NB4 (cell line): Measurements from ENCODE around the gene BMP5.

Experiments used
- DNase-seq: peaks from one replicate; pipeline ENCODE4 v3.0.0; 2010; ENCODE audit warnings: low read depth
- H3K4me3 ChIP-seq: one replicate; pipeline ENCODE4 v1.5.1; 2011; ENCODE audit warnings: mild to moderate bottlenecking, low read depth, low read length, moderate library complexity
- CTCF ChIP-seq: IDR thresholded peaks from one replicate; pipeline ENCODE4 v1.5.1; 2012; ENCODE audit warnings: low read depth, low read length
- MAX ChIP-seq: IDR thresholded peaks from 2 replicates; pipeline ENCODE4 v1.6.1; 2011; ENCODE audit warnings: low read depth, low read length
- MYC ChIP-seq: IDR thresholded peaks from 2 replicates; pipeline ENCODE4 v1.6.1; 2011; ENCODE audit warnings: low read depth, low read length
- POLR2A ChIP-seq: IDR thresholded peaks from 2 replicates; pipeline ENCODE4 v1.6.1; 2011; ENCODE audit warnings: mild to moderate bottlenecking; ENCODE audit not compliant: insufficient read length; ENCODE audit errors: extremely low read depth

Gene BMP5

GRCh38 chr6:55836481-55836880 is 38.9 kb downstream of the BMP5 start:
- H3K4me3 ChIP-seq: no peak overlapping the region
- no peak for DNase-seq
- TF ChIP-seq MYC: no peak
- TF ChIP-seq POLR2A: no peak
- no peak for TF ChIP-seq CTCF
- no peak for TF ChIP-seq MAX

- DNase-seq: no peak
- TF ChIP-seq MAX: no peak
- no peak for TF ChIP-seq POLR2A
- TF ChIP-seq CTCF: no peak
- no peak for TF ChIP-seq MYC
- no peak overlapping the region for H3K4me3 ChIP-seq
These were observed 40.2 kb downstream of the BMP5 start for GRCh38 chr6:55835220-55835619.

- DNase-seq: no peak
- TF ChIP-seq CTCF (no peak), MAX (no peak)
- H3K4me3 ChIP-seq: no peak overlapping the region
These were observed 42.1 kb downstream of the BMP5 start for GRCh38 chr6:55833284-55833683.

GRCh38 chr6:55827818-55828522 is 47.4 kb downstream of the BMP5 start:
- DNase-seq: no peak
- TF ChIP-seq CTCF (no peak), POLR2A (no peak), MAX (no peak), MYC (no peak)

GRCh38 chr6:55826941-55827340 is 48.4 kb downstream of the BMP5 start:
- TF ChIP-seq CTCF (no peak), POLR2A (no peak), MAX (no peak), MYC (no peak)
- no peak overlapping the region for H3K4me3 ChIP-seq
- no peak for DNase-seq

More at GRCh38 chr6:55827818-55828522, 47.4 kb downstream of the BMP5 start:
- H3K4me3 ChIP-seq: no peak overlapping the region

- TF ChIP-seq CTCF: no peak
- no peak for TF ChIP-seq POLR2A
- TF ChIP-seq MAX: no peak
- TF ChIP-seq MYC: no peak
- no peak for DNase-seq
These were observed 49.9 kb downstream of the BMP5 start for GRCh38 chr6:55825402-55826051.

More at GRCh38 chr6:55825402-55826051, 49.9 kb downstream of the BMP5 start:
- H3K4me3 ChIP-seq: no peak overlapping the region
